Fibroblast of the aortic adventitia (primary cell): ENCODE measurements around the gene DLX5. TPM values are rescaled to one million over a fixed set of nuclear protein-coding genes. Genes with fewer than 3 reads are reported as not detected.

Experiments used
- DNase-seq: peaks from one replicate; pipeline ENCODE4 v3.0.0-alpha.2; 2010; ENCODE audit warnings: low read depth
- H3K4me3 ChIP-seq: 2 replicates; pipeline ENCODE4 v1.5.1; 2011; ENCODE audit warnings: low read depth, mild to moderate bottlenecking, control low read depth, low read length, moderate library complexity
- total RNA-seq: library from RNA; depleted of rRNA; stranded (reverse); fragments of >200 nt; gene quantifications from 2 replicates; pipeline ENCODE4 v1.2.3, GENCODE V29; 2012; ENCODE audit warnings: low replicate concordance
- TF ChIP-seq, protein P1 (sequence below): IDR thresholded peaks from 2 replicates; pipeline ENCODE4 v1.5.1; 2011; ENCODE audit warnings: mild to moderate bottlenecking, low read length, control low read depth, inconsistent platforms; ENCODE audit not compliant: insufficient read depth

DLX5 gene
- total RNA-seq, 1 donor = not detected

GRCh38 chr7:96993980-96994379 is 30.7 kb downstream of the DLX5 start:
- H3K4me3 ChIP-seq = no peak overlapping the region
- TF ChIP-seq, protein P1, sequence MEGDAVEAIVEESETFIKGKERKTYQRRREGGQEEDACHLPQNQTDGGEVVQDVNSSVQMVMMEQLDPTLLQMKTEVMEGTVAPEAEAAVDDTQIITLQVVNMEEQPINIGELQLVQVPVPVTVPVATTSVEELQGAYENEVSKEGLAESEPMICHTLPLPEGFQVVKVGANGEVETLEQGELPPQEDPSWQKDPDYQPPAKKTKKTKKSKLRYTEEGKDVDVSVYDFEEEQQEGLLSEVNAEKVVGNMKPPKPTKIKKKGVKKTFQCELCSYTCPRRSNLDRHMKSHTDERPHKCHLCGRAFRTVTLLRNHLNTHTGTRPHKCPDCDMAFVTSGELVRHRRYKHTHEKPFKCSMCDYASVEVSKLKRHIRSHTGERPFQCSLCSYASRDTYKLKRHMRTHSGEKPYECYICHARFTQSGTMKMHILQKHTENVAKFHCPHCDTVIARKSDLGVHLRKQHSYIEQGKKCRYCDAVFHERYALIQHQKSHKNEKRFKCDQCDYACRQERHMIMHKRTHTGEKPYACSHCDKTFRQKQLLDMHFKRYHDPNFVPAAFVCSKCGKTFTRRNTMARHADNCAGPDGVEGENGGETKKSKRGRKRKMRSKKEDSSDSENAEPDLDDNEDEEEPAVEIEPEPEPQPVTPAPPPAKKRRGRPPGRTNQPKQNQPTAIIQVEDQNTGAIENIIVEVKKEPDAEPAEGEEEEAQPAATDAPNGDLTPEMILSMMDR = no peak

DNA sequence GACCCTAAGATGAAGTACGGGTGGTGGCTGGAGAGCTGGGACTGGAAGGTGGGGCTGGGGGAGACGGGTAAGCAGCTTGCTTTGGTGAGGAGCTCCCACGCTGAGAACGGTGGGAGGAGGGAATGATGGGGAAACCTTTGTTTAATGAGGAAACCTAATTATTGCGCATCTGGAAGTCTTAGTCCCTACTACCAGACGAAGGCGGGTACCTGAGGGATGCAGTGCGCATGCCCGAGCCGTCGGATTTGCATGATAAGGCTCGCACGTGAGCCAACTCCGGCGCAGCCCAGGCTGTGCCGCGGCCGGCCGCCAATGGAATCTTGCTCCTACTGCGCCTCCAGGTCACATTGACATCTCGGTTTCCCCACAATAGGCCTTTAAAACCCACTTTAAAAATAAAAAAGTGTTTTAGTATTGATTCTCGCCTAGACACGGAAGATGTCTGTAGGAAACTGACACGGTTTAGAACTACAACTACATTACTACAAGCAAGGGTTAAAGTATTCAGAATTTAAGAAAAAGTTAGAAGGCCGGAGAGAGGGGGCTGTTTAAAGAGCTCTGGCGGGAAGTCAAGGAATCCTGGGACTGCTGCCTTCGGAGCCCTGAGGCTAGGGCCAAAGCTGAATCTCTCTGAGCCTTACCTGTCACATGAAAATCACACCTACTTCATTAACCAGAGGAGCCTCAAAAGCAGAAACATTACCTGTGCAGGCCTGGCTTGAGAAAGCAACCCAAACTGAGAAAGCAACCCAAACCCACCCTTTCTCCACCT is 31.4 kb downstream of the DLX5 start:
- H3K4me3 ChIP-seq = no peak overlapping the region
- DNase-seq = no peak
- TF ChIP-seq, protein P1 = no peak

More at GRCh38 chr7:96993980-96994379, 30.7 kb downstream of the DLX5 start:
- DNase-seq = no peak

DNA sequence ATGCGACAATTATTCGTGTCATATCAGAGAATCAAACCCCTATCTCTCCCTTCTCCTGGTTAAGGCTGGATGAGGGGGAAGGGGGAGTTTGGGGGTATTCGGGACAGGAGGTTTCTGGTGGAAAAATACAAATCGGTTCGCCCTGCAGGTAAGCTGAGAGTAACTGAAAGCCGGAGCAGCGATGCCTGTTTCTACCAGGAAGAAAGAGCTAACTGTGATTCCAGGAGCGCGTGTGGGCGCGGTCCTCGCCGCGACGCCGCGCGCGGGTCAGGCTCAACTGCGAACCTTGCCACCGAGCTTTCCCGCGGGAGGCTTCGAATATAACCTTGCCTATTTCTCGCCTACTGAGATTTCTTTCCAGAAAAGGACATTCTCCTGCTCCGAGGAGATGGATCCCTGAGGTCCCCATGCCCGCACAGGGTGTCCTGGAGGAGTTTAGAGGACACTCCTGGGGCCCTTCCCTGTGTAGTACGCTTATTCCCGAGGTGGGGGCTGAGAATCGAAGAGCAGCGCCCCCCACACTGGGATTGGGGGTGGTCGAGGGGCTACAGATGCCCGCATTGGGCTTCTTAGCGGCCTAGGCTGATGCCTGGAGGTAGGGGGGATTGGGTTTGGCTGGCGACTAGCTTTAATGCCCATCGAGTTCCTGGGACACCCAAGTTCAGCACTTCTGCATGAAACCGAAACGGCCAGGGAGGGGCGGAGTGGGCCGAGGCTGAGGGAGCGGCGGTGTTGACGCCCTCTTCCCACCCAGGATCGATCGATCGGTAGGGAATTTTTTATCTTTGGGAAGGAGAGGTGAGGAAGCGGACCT is 32.2 kb downstream of the DLX5 start:
- no peak for DNase-seq
- TF ChIP-seq, protein P1 = no peak
- no peak overlapping the region for H3K4me3 ChIP-seq

DNA sequence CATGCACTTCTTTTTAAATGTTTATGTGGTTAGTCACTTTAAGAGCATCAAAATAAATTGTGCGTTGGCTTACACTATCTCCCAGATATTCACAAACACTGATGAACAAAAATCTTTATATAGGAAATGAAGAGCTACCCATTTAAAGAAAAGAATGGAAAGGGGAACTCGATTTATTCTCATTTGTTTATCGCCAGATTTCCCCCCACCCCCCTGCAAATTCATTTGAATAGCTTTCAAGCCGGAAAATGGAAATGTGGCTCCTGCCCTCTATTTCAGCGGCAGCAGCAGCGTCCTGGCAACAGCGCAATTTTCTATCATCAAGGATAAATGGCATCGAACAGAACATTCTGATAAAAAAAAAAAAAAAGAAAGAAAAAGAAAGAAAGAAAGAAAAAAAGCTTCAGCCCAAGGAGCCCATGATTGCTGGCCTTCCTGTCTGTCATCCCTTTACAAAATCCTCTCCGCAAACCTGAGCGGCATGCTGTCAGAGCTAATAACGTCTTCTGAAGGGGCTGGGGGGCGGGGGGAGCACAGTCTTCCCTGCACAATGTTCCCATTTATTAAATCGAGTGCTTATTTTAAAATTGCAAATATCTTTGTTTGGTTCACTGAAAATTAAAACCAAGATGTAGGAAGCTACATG is 33.0 kb downstream of the DLX5 start:
- TF ChIP-seq, protein P1 = no peak
- DNase-seq = no peak

DNA sequence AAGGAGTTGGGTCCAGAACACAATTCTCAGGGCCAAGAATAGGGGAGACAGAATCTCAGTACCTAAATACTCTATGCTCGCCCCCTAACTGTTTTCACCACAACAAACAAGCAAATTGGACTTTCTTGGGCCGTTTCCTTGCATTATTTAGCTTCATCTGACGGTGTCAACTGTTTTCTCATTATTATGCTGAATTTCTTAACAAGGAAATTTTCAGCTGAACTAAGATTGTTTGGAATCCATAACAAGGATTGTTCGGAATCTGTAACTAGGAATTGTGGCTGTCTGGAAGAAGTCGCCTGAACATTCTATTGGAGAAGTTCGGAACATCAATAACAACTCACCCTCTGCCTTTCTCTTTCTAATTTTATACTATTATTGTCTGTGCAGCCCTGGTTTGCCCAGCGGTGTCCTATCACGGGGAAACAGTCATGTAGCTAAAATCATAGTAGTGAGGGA is 34.7 kb downstream of the DLX5 start:
- TF ChIP-seq, protein P1 = no peak
- no peak overlapping the region for H3K4me3 ChIP-seq

More for the DNA sequence above, 33.0 kb downstream of the DLX5 start:
- no peak overlapping the region for H3K4me3 ChIP-seq

DNA sequence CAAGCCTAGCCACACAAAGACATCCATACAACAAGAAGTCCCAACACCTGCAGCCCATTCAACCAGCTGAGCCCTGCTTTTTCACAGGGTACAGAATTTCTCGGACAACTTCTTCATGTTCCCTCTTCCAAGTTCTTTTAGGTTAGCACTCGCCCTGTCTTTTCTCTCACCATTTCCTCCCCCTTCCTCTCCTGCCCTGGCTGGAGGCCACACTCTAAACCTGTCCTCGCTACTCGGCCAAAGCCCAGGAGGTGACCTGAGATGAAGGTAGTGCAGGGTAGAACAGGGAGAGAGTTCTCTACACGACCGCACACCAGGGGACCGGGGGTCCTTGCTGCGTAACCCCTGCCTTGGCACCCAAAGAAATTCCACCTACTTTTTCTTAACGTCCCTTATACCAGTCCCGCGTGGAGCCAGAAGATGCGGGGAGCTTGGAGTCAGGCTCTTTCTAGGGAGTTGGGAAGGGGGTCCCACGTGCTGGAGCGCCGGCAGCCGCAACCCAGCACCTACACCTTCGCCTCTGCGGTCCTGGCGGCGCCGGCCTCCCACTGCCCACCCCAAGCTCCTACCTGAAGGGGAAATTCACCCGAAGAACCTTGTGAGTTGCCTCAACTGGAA is 35.3 kb downstream of the DLX5 start:
- no peak overlapping the region for H3K4me3 ChIP-seq
- no peak for DNase-seq
- TF ChIP-seq, protein P1 = no peak

More for the DNA sequence above, 34.7 kb downstream of the DLX5 start:
- DNase-seq = no peak
